Measurements from ENCODE around the gene RHOG.
"Not testable (repeated sequence)": the region's sequence is repeated elsewhere in the genome, so short reads cannot be mapped to it uniquely, and the experiment has no call there.

Gene RHOG

DNA sequence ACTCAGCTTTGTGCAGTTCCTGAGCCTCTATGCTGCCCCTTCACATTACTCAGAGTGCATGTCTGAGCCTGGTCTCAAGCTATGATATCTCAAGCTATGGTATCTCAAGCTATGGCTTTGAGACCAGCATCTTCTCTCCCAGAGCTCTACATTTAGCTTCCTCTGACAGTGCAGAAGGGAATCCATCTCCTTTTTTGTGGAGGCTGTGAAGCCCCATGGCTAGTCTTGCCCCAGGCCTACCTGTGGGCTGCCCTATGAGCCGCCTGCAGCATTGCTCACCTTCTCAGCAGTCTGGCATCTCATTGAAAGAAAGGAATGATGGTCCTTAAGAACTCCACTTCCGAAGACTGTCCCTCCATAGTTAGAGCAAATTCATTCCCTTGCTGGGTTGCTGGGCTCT lies 19.8 kb downstream of the RHOG start:
- H4K8ac ChIP-seq (ENCODE audit: low read depth, low read length): no peak overlapping the region
- no peak overlapping the region for H2BK15ac ChIP-seq (replicated peaks; ENCODE audit: low read depth)
- H3K23ac ChIP-seq (ENCODE audit: low read length): no peak overlapping the region
- H4K5ac ChIP-seq (ENCODE audit: low read length): no peak overlapping the region
- no peaks in the 10 kb centered on the region for H3K79me2 ChIP-seq (ENCODE audit: control insufficient read depth, insufficient read depth, low read length)
- no peak overlapping the region for H2BK5ac ChIP-seq (ENCODE audit: low read length)
- H3K27ac ChIP-seq (ENCODE audit: low read depth, low read length): no peak overlapping the region
- no peak overlapping the region for H3K9ac ChIP-seq (ENCODE audit: low read length)
- DNase-seq: no peak
- no peak overlapping the region for H2AK5ac ChIP-seq (ENCODE audit: low read length)
- H2BK120ac ChIP-seq (ENCODE audit: low read depth, low read length): no peak overlapping the region
- H3K4ac ChIP-seq (ENCODE audit: low read depth, low read length): no peak overlapping the region
- no peak overlapping the region for H3K4me2 ChIP-seq (ENCODE audit: low read length)
- H3K4me3 ChIP-seq (ENCODE audit: low read length): no peak overlapping the region
- H3K79me1 ChIP-seq (ENCODE audit: low read length): no peaks in the 10 kb centered on the region
- no peak overlapping the region for H3K56ac ChIP-seq (ENCODE audit: low read length)
- peaks cover 4% of the 10 kb centered on the region for H3K36me3 ChIP-seq (ENCODE audit: control insufficient read depth, insufficient read depth, low read length)
- H3K27me3 ChIP-seq (ENCODE audit: insufficient read depth, low read length, poor library complexity): no peaks in the 10 kb centered on the region
- no peak overlapping the region for H3K18ac ChIP-seq (ENCODE audit: low read length)
- no CpG with 5 or more reads among the region's 2 CpGs for WGBS (ENCODE audit: extremely low coverage, insufficient coverage, low lambda C conversion rate)
- H3K4me1 ChIP-seq (ENCODE audit: control insufficient read depth, low read depth, low read length): peaks cover 6% of the 10 kb centered on the region

DNA sequence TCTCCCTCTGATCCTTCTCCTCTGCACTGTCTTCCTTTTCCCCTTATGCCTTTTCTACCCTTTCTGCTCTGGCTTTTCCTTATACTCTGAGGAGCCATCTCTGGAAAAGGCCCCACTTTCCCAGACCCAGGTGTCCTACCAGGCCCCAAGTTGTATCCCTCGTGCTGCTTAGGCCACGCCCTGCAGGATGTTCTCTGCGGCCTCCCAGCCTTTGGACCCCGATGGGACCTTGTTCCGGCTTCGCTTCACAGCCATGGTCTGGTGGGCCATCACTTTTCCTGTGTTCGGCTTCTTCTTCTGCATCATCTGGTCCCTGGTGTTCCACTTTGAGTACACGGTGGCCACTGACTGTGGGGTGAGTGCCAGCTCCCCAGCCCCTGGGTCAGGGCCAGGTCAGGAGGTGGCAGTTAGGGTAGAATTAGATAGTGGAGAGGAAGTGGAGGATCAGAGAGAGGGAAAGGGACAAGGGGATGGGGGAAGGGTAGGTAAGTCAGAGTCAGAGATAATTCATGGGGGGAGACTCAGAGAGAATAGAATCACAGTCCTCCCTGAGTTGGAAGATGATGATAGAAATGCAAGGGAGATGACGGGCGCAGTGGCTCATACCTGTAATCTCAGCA lies 23.5 kb downstream of the RHOG start:
- H4K8ac ChIP-seq (ENCODE audit: low read depth, low read length): no peak overlapping the region
- no peak overlapping the region for H3K18ac ChIP-seq (ENCODE audit: low read length)
- H2AK5ac ChIP-seq (ENCODE audit: low read length): no peak overlapping the region
- no peak overlapping the region for H3K56ac ChIP-seq (ENCODE audit: low read length)
- H4K5ac ChIP-seq (ENCODE audit: low read length): no peak overlapping the region
- H2BK5ac ChIP-seq (ENCODE audit: low read length): no peak overlapping the region
- no peak overlapping the region for H2BK15ac ChIP-seq (replicated peaks; ENCODE audit: low read depth)
- WGBS (ENCODE audit: extremely low coverage, insufficient coverage, low lambda C conversion rate): no CpG with 5 or more reads among the region's 10 CpGs
- H3K4ac ChIP-seq (ENCODE audit: low read depth, low read length): no peak overlapping the region
- H3K23ac ChIP-seq (ENCODE audit: low read length): no peak overlapping the region
- H3K9ac ChIP-seq (ENCODE audit: low read length): no peak overlapping the region
- H3K4me3 ChIP-seq (ENCODE audit: low read length): no peak overlapping the region
- no peaks in the 10 kb centered on the region for H3K36me3 ChIP-seq (ENCODE audit: control insufficient read depth, insufficient read depth, low read length)
- H3K4me2 ChIP-seq (ENCODE audit: low read length): no peak overlapping the region
- no peak for DNase-seq
- no peaks in the 10 kb centered on the region for H3K27me3 ChIP-seq (ENCODE audit: insufficient read depth, low read length, poor library complexity)
- no peaks in the 10 kb centered on the region for H3K79me1 ChIP-seq (ENCODE audit: low read length)
- no peak overlapping the region for H3K27ac ChIP-seq (ENCODE audit: low read depth, low read length)
- no peaks in the 10 kb centered on the region for H3K79me2 ChIP-seq (ENCODE audit: control insufficient read depth, insufficient read depth, low read length)
- peaks cover 2% of the 10 kb centered on the region for H3K4me1 ChIP-seq (ENCODE audit: control insufficient read depth, low read depth, low read length)
- no peak overlapping the region for H2BK120ac ChIP-seq (ENCODE audit: low read depth, low read length)

DNA sequence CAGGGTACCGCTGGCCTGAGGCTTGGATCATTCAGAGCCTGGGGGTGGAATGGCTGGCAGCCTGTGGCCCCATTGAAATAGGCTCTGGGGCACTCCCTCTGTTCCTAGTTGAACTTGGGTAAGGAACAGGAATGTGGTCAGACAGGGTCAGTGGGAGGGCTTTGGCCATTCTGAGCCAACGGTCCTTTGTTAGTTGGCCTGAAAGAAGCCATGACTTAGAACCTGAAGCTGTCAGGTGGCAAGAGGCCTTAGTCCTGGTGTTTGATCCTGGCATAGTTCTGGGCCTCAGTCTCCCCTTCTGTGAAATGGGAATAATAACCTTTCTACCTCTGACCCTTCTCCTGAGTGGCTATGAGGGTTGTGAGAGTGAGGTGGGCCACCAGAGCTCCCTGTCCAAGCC lies 24.1 kb downstream of the RHOG start:
- H3K56ac ChIP-seq (ENCODE audit: low read length): no peak overlapping the region
- no peak overlapping the region for H3K4ac ChIP-seq (ENCODE audit: low read depth, low read length)
- H3K4me1 ChIP-seq (ENCODE audit: control insufficient read depth, low read depth, low read length): peaks cover 2% of the 10 kb centered on the region
- no peak overlapping the region for H3K4me2 ChIP-seq (ENCODE audit: low read length)
- H2BK5ac ChIP-seq (ENCODE audit: low read length): no peak overlapping the region
- no peak overlapping the region for H3K27ac ChIP-seq (ENCODE audit: low read depth, low read length)
- H3K79me2 ChIP-seq (ENCODE audit: control insufficient read depth, insufficient read depth, low read length): no peaks in the 10 kb centered on the region
- no peaks in the 10 kb centered on the region for H3K27me3 ChIP-seq (ENCODE audit: insufficient read depth, low read length, poor library complexity)
- H3K4me3 ChIP-seq (ENCODE audit: low read length): no peak overlapping the region
- H3K18ac ChIP-seq (ENCODE audit: low read length): no peak overlapping the region
- no peak overlapping the region for H2BK15ac ChIP-seq (replicated peaks; ENCODE audit: low read depth)
- H3K23ac ChIP-seq (ENCODE audit: low read length): no peak overlapping the region
- no peak overlapping the region for H2BK120ac ChIP-seq (ENCODE audit: low read depth, low read length)
- no peak overlapping the region for H3K9ac ChIP-seq (ENCODE audit: low read length)
- no peak overlapping the region for H4K5ac ChIP-seq (ENCODE audit: low read length)
- H3K36me3 ChIP-seq (ENCODE audit: control insufficient read depth, insufficient read depth, low read length): no peaks in the 10 kb centered on the region
- no peak overlapping the region for H4K8ac ChIP-seq (ENCODE audit: low read depth, low read length)
- no peak overlapping the region for H2AK5ac ChIP-seq (ENCODE audit: low read length)
- peak; percentile 42 for DNase-seq
- WGBS (ENCODE audit: extremely low coverage, insufficient coverage, low lambda C conversion rate): no CpG with 5 or more reads among the region's 2 CpGs
- no peaks in the 10 kb centered on the region for H3K79me1 ChIP-seq (ENCODE audit: low read length)

DNA sequence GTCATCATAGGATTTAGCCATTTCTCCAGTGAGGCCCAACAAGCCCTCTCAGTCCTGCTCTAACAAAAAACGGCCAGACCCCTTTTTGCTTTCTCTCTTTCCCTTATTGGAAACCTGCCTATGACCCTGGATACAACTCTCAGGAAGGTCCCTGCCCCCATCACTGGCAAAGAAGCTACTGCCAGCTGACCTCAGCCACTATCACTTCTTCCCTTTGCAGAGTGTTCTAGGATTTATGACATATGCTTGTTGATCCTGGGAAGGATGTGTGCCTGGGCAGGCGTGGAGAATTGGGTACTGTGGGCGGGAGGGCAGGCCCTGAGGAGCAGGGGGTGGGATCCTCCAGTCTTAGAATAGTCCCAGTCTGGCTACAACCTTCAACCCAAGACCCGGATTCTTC lies 24.9 kb downstream of the RHOG start:
- H3K23ac ChIP-seq (ENCODE audit: low read length): no peak overlapping the region
- WGBS (ENCODE audit: extremely low coverage, insufficient coverage, low lambda C conversion rate): no CpG with 5 or more reads among the region's 4 CpGs
- H4K8ac ChIP-seq (ENCODE audit: low read depth, low read length): no peak overlapping the region
- H3K4ac ChIP-seq (ENCODE audit: low read depth, low read length): no peak overlapping the region
- H2BK120ac ChIP-seq (ENCODE audit: low read depth, low read length): no peak overlapping the region
- no peak overlapping the region for H2AK5ac ChIP-seq (ENCODE audit: low read length)
- no peak overlapping the region for H3K27ac ChIP-seq (ENCODE audit: low read depth, low read length)
- no peak overlapping the region for H2BK5ac ChIP-seq (ENCODE audit: low read length)
- H2BK15ac ChIP-seq (replicated peaks; ENCODE audit: low read depth): no peak overlapping the region
- no peak overlapping the region for H4K5ac ChIP-seq (ENCODE audit: low read length)
- no peaks in the 10 kb centered on the region for H3K36me3 ChIP-seq (ENCODE audit: control insufficient read depth, insufficient read depth, low read length)
- H3K56ac ChIP-seq (ENCODE audit: low read length): no peak overlapping the region
- no peaks in the 10 kb centered on the region for H3K27me3 ChIP-seq (ENCODE audit: insufficient read depth, low read length, poor library complexity)
- H3K18ac ChIP-seq (ENCODE audit: low read length): no peak overlapping the region
- H3K9ac ChIP-seq (ENCODE audit: low read length): no peak overlapping the region
- no peaks in the 10 kb centered on the region for H3K79me2 ChIP-seq (ENCODE audit: control insufficient read depth, insufficient read depth, low read length)
- no peaks in the 10 kb centered on the region for H3K79me1 ChIP-seq (ENCODE audit: low read length)
- H3K4me1 ChIP-seq (ENCODE audit: control insufficient read depth, low read depth, low read length): peaks cover 2% of the 10 kb centered on the region
- H3K4me2 ChIP-seq (ENCODE audit: low read length): no peak overlapping the region
- no peak for DNase-seq
- H3K4me3 ChIP-seq (ENCODE audit: low read length): no peak overlapping the region

GRCh38 chr11:3814832-3815231 lies 25.9 kb downstream of the RHOG start:
- H2BK120ac ChIP-seq (ENCODE audit: low read depth, low read length); H4K8ac ChIP-seq (ENCODE audit: low read depth, low read length); H3K27ac ChIP-seq (ENCODE audit: low read depth, low read length); H4K5ac ChIP-seq (ENCODE audit: low read length); H3K56ac ChIP-seq (ENCODE audit: low read length); H3K36me3 ChIP-seq (ENCODE audit: control insufficient read depth, insufficient read depth, low read length); H3K27me3 ChIP-seq (ENCODE audit: insufficient read depth, low read length, poor library complexity); H3K79me1 ChIP-seq (ENCODE audit: low read length); DNase-seq; H3K9ac ChIP-seq (ENCODE audit: low read length); H2AK5ac ChIP-seq (ENCODE audit: low read length); H3K23ac ChIP-seq (ENCODE audit: low read length); H2BK5ac ChIP-seq (ENCODE audit: low read length); H3K18ac ChIP-seq (ENCODE audit: low read length); H3K4me3 ChIP-seq (ENCODE audit: low read length); H3K79me2 ChIP-seq (ENCODE audit: control insufficient read depth, insufficient read depth, low read length); H3K4me2 ChIP-seq (ENCODE audit: low read length); H2BK15ac ChIP-seq (replicated peaks; ENCODE audit: low read depth); H3K4ac ChIP-seq (ENCODE audit: low read depth, low read length); H3K4me1 ChIP-seq (ENCODE audit: control insufficient read depth, low read depth, low read length): not testable (repeated sequence)
- no CpG with 5 or more reads among the region's 5 CpGs for whole genome bisulfite sequencing (ENCODE audit: extremely low coverage, insufficient coverage, low lambda C conversion rate)

GRCh38 chr11:3810951-3811350 lies 29.8 kb downstream of the RHOG start:
- no peak overlapping the region for H3K23ac ChIP-seq (ENCODE audit: low read length)
- H3K4ac ChIP-seq (ENCODE audit: low read depth, low read length): no peak overlapping the region
- H4K8ac ChIP-seq (ENCODE audit: low read depth, low read length): no peak overlapping the region
- H3K4me3 ChIP-seq (ENCODE audit: low read length): no peak overlapping the region
- no peak overlapping the region for H3K56ac ChIP-seq (ENCODE audit: low read length)
- no peak overlapping the region for H4K5ac ChIP-seq (ENCODE audit: low read length)
- DNase-seq: no peak
- H3K27me3 ChIP-seq (ENCODE audit: insufficient read depth, low read length, poor library complexity): no peaks in the 10 kb centered on the region
- H2AK5ac ChIP-seq (ENCODE audit: low read length): no peak overlapping the region
- no peak overlapping the region for H3K27ac ChIP-seq (ENCODE audit: low read depth, low read length)
- no CpG with 5 or more reads among the region's 4 CpGs for WGBS (ENCODE audit: extremely low coverage, insufficient coverage, low lambda C conversion rate)
- no peak overlapping the region for H3K9ac ChIP-seq (ENCODE audit: low read length)
- H2BK15ac ChIP-seq (replicated peaks; ENCODE audit: low read depth): no peak overlapping the region
- no peaks in the 10 kb centered on the region for H3K4me1 ChIP-seq (ENCODE audit: control insufficient read depth, low read depth, low read length)
- H3K79me1 ChIP-seq (ENCODE audit: low read length): peaks cover 2% of the 10 kb centered on the region
- no peaks in the 10 kb centered on the region for H3K36me3 ChIP-seq (ENCODE audit: control insufficient read depth, insufficient read depth, low read length)
- H3K79me2 ChIP-seq (ENCODE audit: control insufficient read depth, insufficient read depth, low read length): no peaks in the 10 kb centered on the region
- H2BK5ac ChIP-seq (ENCODE audit: low read length): no peak overlapping the region
- H3K4me2 ChIP-seq (ENCODE audit: low read length): no peak overlapping the region
- no peak overlapping the region for H2BK120ac ChIP-seq (ENCODE audit: low read depth, low read length)
- H3K18ac ChIP-seq (ENCODE audit: low read length): no peak overlapping the region

Measured in mesendoderm (in vitro differentiated cells).